ENCODE measurements around the gene GMPR2.

DNA sequence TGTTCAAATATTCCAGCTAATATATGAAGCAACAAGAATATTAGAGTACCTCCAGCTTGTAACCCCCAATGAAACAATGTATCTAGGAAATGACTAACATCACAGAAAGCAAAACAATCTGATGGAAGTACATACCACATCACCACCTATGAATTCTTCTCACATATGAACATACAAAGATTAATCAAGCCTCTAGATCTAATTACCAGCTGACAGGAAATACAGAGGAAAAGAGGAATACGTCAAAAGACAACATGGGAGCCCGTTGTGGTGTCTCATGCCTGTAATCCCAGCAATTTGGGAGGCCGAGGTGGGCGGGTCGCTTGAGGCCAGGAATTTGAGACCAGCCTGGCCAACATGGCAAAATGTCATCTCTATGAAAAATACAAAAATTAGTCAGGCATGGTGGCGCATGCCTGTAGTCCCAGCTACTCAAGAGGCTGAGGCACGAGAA is 8.1 kb upstream of the GMPR2 start:
- TF ChIP-seq, protein P1, sequence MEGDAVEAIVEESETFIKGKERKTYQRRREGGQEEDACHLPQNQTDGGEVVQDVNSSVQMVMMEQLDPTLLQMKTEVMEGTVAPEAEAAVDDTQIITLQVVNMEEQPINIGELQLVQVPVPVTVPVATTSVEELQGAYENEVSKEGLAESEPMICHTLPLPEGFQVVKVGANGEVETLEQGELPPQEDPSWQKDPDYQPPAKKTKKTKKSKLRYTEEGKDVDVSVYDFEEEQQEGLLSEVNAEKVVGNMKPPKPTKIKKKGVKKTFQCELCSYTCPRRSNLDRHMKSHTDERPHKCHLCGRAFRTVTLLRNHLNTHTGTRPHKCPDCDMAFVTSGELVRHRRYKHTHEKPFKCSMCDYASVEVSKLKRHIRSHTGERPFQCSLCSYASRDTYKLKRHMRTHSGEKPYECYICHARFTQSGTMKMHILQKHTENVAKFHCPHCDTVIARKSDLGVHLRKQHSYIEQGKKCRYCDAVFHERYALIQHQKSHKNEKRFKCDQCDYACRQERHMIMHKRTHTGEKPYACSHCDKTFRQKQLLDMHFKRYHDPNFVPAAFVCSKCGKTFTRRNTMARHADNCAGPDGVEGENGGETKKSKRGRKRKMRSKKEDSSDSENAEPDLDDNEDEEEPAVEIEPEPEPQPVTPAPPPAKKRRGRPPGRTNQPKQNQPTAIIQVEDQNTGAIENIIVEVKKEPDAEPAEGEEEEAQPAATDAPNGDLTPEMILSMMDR (IDR thresholded peaks at IDR 0.05; ENCODE audit: poor library complexity) = no peak
- TF ChIP-seq EZH2 (IDR thresholded peaks at IDR 0.05; ENCODE audit: borderline replicate concordance) = no peak

Measured in hepatocyte (in vitro differentiated cells).